H1 (cell line): ENCODE measurements around the gene F5. TPM values are rescaled to one million over a fixed set of nuclear protein-coding genes. Genes with fewer than 3 reads are reported as not detected.

ENCODE experiments used
- CTCF ChIA-PET: fragments of 300-600 bp; sonication (Branson Sonifier 250); formaldehyde crosslinking; loops from one replicate; lab custom pipeline; 2021; ENCODE audit not compliant: partially characterized antibody; lab: Charles Lee
- POLR2A ChIA-PET: fragments of 300-600 bp; sonication (Branson Sonifier 250); formaldehyde crosslinking; loops from one replicate; lab custom pipeline; 2021; ENCODE audit warnings: inconsistent platforms; ENCODE audit not compliant: partially characterized antibody; lab: Charles Lee
- DNase-seq, 2 experiments: peaks; one replicate each; pipeline versions ENCODE4 v3.0.0 to v3.0.0-alpha.2; 2010 to 2022; ENCODE audit warnings: low spot score in 2 of 2, low read depth in 1 of 2, mixed read lengths in 1 of 2
- FAIRE-seq: peaks from 2 replicates; lab custom pipeline; 2011; peaks lifted over from hg19 to GRCh38; lab: Jason Lieb, UNC
- H2AFZ ChIP-seq: 2 replicates; pipeline ENCODE4 v1.8.1; 2012; ENCODE audit warnings: low read length, inconsistent platforms
- H2AK5ac ChIP-seq: 2 replicates; pipeline ENCODE4 v1.6.1; 2013; ENCODE audit warnings: low read depth, low read length
- H2BK120ac ChIP-seq: replicated peaks from 2 replicates; pipeline ENCODE3; 2013; ENCODE audit warnings: low read depth, low read length, inconsistent platforms
- H2BK12ac ChIP-seq: 2 replicates; pipeline ENCODE4 v1.6.1; 2013; ENCODE audit warnings: low read depth, low read length
- H2BK15ac ChIP-seq: 2 replicates; pipeline ENCODE4 v1.6.1; 2013; ENCODE audit warnings: low read length
- H2BK20ac ChIP-seq: 2 replicates; pipeline ENCODE4 v1.6.1; 2013; ENCODE audit warnings: low read length
- H2BK5ac ChIP-seq: 2 replicates; pipeline ENCODE4 v1.6.1; 2013; ENCODE audit warnings: low read depth, low read length
- H3K14ac ChIP-seq: 2 replicates; pipeline ENCODE4 v1.6.1; 2013; ENCODE audit warnings: inconsistent platforms; ENCODE audit not compliant: insufficient read length
- H3K18ac ChIP-seq: 2 replicates; pipeline ENCODE4 v1.6.1; 2013; ENCODE audit warnings: low read length; ENCODE audit errors: extremely low read depth
- H3K23ac ChIP-seq: 2 replicates; pipeline ENCODE4 v1.6.1; 2013; ENCODE audit warnings: inconsistent platforms; ENCODE audit not compliant: insufficient read length
- H3K23me2 ChIP-seq: 2 replicates; pipeline ENCODE4 v1.6.1; 2013; ENCODE audit warnings: low read depth, low read length
- H3K27ac ChIP-seq: 2 replicates; pipeline ENCODE4 v1.6.1; 2011; ENCODE audit warnings: low read depth, low read length, inconsistent platforms
- H3K27me3 ChIP-seq, 4 experiments: replicated peaks in 1 of 4; 1 replicate in 1 of 4; 2 replicates in 3 of 4; pipeline versions ENCODE4 v1.6.1 to v1.8.1; 2011 to 2013; ENCODE audit warnings: low read length in 3 of 4, mild to moderate bottlenecking in 3 of 4, inconsistent platforms in 2 of 4, mixed read lengths in 2 of 4, moderate library complexity in 1 of 4; ENCODE audit not compliant: control insufficient read depth in 3 of 4, insufficient read depth in 3 of 4; ENCODE audit errors: extremely low read depth in 1 of 4
- H3K36me3 ChIP-seq, 4 experiments: 2 replicates each; pipeline versions ENCODE4 v1.6.1 to v1.8.1; 2011 to 2013; ENCODE audit warnings: mild to moderate bottlenecking in 4 of 4, low read length in 3 of 4, moderate library complexity in 2 of 4, control low read depth in 1 of 4, inconsistent platforms in 1 of 4; ENCODE audit not compliant: insufficient read depth in 4 of 4, control insufficient read depth in 2 of 4
- H3K4ac ChIP-seq: replicated peaks from 2 replicates; pipeline ENCODE3; 2013; ENCODE audit warnings: low read length, low read depth, mixed read lengths, inconsistent platforms; ENCODE audit not compliant: insufficient read length
- H3K4me1 ChIP-seq, 4 experiments: replicated peaks in 1 of 4; 1 replicate in 1 of 4; 2 replicates in 3 of 4; pipeline versions ENCODE4 v1.6.1 to v1.8.1; 2011 to 2013; ENCODE audit warnings: low read length in 3 of 4, inconsistent platforms in 2 of 4, mixed read lengths in 1 of 4; ENCODE audit not compliant: insufficient read depth in 4 of 4, control insufficient read depth in 3 of 4
- H3K4me2 ChIP-seq, 2 experiments: 2 replicates each; pipeline versions ENCODE4 v1.6.1 to v1.8.1; 2011 to 2013; ENCODE audit warnings: low read depth in 2 of 2, low read length in 2 of 2, control low read depth in 1 of 2, inconsistent platforms in 1 of 2, mild to moderate bottlenecking in 1 of 2; ENCODE audit not compliant: insufficient read depth in 1 of 2
- H3K4me3 ChIP-seq, 4 experiments: fragments of 200-600, 300-600 bp in 1 of 4; sonication (generic), shearing (Covaris generic), sonication (Bioruptor Twin) in 1 of 4; 2 replicates each; pipeline versions ENCODE4 v1.5.1 to v1.8.1; 2011 to 2016; ENCODE audit warnings: low read length in 4 of 4, low read depth in 3 of 4, control low read depth in 2 of 4, inconsistent platforms in 2 of 4, mild to moderate bottlenecking in 2 of 4, mixed read lengths in 1 of 4, moderate library complexity in 1 of 4; ENCODE audit not compliant: insufficient read depth in 2 of 4; ENCODE audit errors: extremely low read depth in 1 of 4
- H3K56ac ChIP-seq: replicated peaks from 2 replicates; pipeline ENCODE3; 2013; ENCODE audit warnings: low read depth, mild to moderate bottlenecking, mixed read lengths, low read length, inconsistent platforms; ENCODE audit not compliant: insufficient read length
- H3K79me1 ChIP-seq: 2 replicates; pipeline ENCODE4 v1.6.1; 2013; ENCODE audit warnings: low read depth, low read length, control low read depth
- H3K79me2 ChIP-seq, 2 experiments: 2 replicates each; pipeline versions ENCODE4 v1.6.1 to v1.8.1; 2012 to 2013; ENCODE audit warnings: low read length in 2 of 2, mild to moderate bottlenecking in 2 of 2, inconsistent platforms in 1 of 2; ENCODE audit not compliant: insufficient read depth in 2 of 2, control insufficient read depth in 1 of 2
- H3K9ac ChIP-seq, 4 experiments: replicated peaks in 1 of 4; 1 replicate in 1 of 4; 2 replicates in 3 of 4; pipeline versions ENCODE4 v1.6.1 to v1.8.1; 2011 to 2013; ENCODE audit warnings: low read depth in 3 of 4, low read length in 3 of 4, control low read depth in 2 of 4, mild to moderate bottlenecking in 2 of 4, moderate library complexity in 2 of 4, inconsistent platforms in 1 of 4; ENCODE audit errors: extremely low read depth in 1 of 4
- H3K9me3 ChIP-seq, 2 experiments: 2 replicates each; pipeline versions ENCODE4 v1.6.1 to v1.8.1; 2012 to 2013; ENCODE audit warnings: mild to moderate bottlenecking in 2 of 2, moderate library complexity in 2 of 2, control low read depth in 1 of 2, inconsistent platforms in 1 of 2, low read depth in 1 of 2, low read length in 1 of 2, mixed read lengths in 1 of 2; ENCODE audit not compliant: insufficient read depth in 2 of 2
- H4K20me1 ChIP-seq, 2 experiments: replicated peaks in 1 of 2; 2 replicates each; pipeline versions ENCODE3 to v1.8.1; 2011 to 2013; ENCODE audit warnings: inconsistent platforms in 2 of 2, low read length in 2 of 2, mild to moderate bottlenecking in 1 of 2; ENCODE audit not compliant: insufficient read depth in 2 of 2, control insufficient read depth in 1 of 2
- H4K5ac ChIP-seq: 2 replicates; pipeline ENCODE4 v1.6.1; 2013; ENCODE audit warnings: low read length, low read depth, mixed read lengths, inconsistent platforms; ENCODE audit not compliant: insufficient read length
- H4K8ac ChIP-seq: 2 replicates; pipeline ENCODE4 v1.8.0; 2013; ENCODE audit warnings: mild to moderate bottlenecking, moderate library complexity, low read length, inconsistent platforms; ENCODE audit not compliant: insufficient read depth; ENCODE audit errors: extremely low read depth
- H4K91ac ChIP-seq: replicated peaks from 2 replicates; pipeline ENCODE3; 2013; ENCODE audit warnings: low read length, mixed read lengths, inconsistent platforms; ENCODE audit not compliant: insufficient read length
- ATF3 ChIP-seq: IDR thresholded peaks from 2 replicates; pipeline ENCODE4 v1.6.1; 2011; ENCODE audit warnings: low read depth, mild to moderate bottlenecking, low read length; ENCODE audit not compliant: insufficient read depth
- CHD1 ChIP-seq: IDR thresholded peaks from 2 replicates; pipeline ENCODE4 v1.6.1; 2012; ENCODE audit warnings: low read depth, low read length, improper control_type of control experiment
- FOSL1 ChIP-seq: IDR thresholded peaks from 2 replicates; pipeline ENCODE4 v1.6.1; 2011; ENCODE audit warnings: mild to moderate bottlenecking, low read depth, low read length, moderate library complexity; ENCODE audit not compliant: insufficient read depth
- JUN ChIP-seq: IDR thresholded peaks from 2 replicates; pipeline ENCODE4 v1.6.1; 2011; ENCODE audit warnings: low read depth, mild to moderate bottlenecking, improper control_type of control experiment, low read length
- KDM5A ChIP-seq: fragments of 200-600 bp; IDR thresholded peaks from 2 replicates; pipeline ENCODE4 v1.7.1; 2012; ENCODE audit warnings: mild to moderate bottlenecking, low read length, inconsistent platforms, mixed read lengths
- NRF1 ChIP-seq: IDR thresholded peaks from 2 replicates; pipeline ENCODE4 v1.6.1; 2011; ENCODE audit warnings: mild to moderate bottlenecking, low read depth, low read length, improper control_type of control experiment
- RFX5 ChIP-seq: IDR thresholded peaks from 2 replicates; pipeline ENCODE4 v1.6.1; 2011; ENCODE audit warnings: low read depth, low read length, improper control_type of control experiment, borderline replicate concordance
- RXRA ChIP-seq: IDR thresholded peaks from 2 replicates; pipeline ENCODE4 v1.6.1; 2011; ENCODE audit warnings: low read depth, mild to moderate bottlenecking, low read length, moderate library complexity; ENCODE audit not compliant: insufficient read depth
- TCF12 ChIP-seq: IDR thresholded peaks from 2 replicates; pipeline ENCODE4 v1.6.1; 2011; ENCODE audit warnings: low read depth, mild to moderate bottlenecking, low read length
- YY1 ChIP-seq: IDR thresholded peaks from 2 replicates; pipeline ENCODE4 v1.6.1; 2011; ENCODE audit warnings: low read depth, mild to moderate bottlenecking, low read length
- polyA plus RNA-seq, 7 experiments: library from polyadenylated mRNA; depleted of rRNA in 3 of 7; stranded (reverse) in 5 of 7; unstranded in 2 of 7; fragments of >200 nt in 5 of 7; fragments of 200-250 nt in 2 of 7; gene quantifications; 1 replicate in 5 of 7; 2 replicates in 1 of 7; 4 replicates in 1 of 7; pipeline versions ENCODE4 v1.2.1 to v1.2.3, GENCODE V29; 2011 to 2013; ENCODE audit warnings: missing spikeins in 2 of 7, mixed read lengths in 2 of 7
- total RNA-seq: library from RNA; stranded (reverse); fragmentation: NEBNext Ultra II Directional; extraction: Animal tissue kit (Norgen Biotek cat#: 25700); gene quantifications from 2 replicates; pipeline ENCODE4 v1.2.1, GENCODE V29; 2021

The F5 gene
- total and polyA plus RNA-seq, 2 of the 8 experiments (the other 6 are each of a cell fraction or from before 2014, with no cell fraction given): 0.04 to 0.06 TPM

- no peak overlapping the region for H3K9ac ChIP-seq
- no peak overlapping the region for H3K27ac ChIP-seq
- TF ChIP-seq JUN (no peak), KDM5A (no peak), NRF1 (no peak), TCF12 (no peak), CHD1 (no peak), RFX5 (no peak), YY1 (no peak), FOSL1 (no peak), RXRA (no peak), ATF3 (no peak)
- no peaks in the 10 kb centered on the region for H3K23me2 ChIP-seq
- H2BK5ac ChIP-seq: no peak overlapping the region
- H3K4ac ChIP-seq: no peak overlapping the region
- H3K4me1 ChIP-seq: no peaks in the 10 kb centered on the region
- H3K79me1 ChIP-seq: no peaks in the 10 kb centered on the region
- DNase-seq (no peak), FAIRE-seq (no peak)
- no peak overlapping the region for H2AFZ ChIP-seq
- no peaks in the 10 kb centered on the region for H3K9me3 ChIP-seq
- no peak overlapping the region for H2BK15ac ChIP-seq
- ChIA-PET POLR2A (interaction anchor here (0.9 kb wide), 1 partner anchor 14 kb away, joined by 3 read pairs; the partner anchor contains the start of gene SLC19A2), CTCF (no interaction called here)
- H4K8ac ChIP-seq: no peak overlapping the region
- no peak overlapping the region for H3K23ac ChIP-seq
- no peak overlapping the region for H3K4me2 ChIP-seq
- no peaks in the 10 kb centered on the region for H4K20me1 ChIP-seq
- H4K91ac ChIP-seq: no peak overlapping the region
- no peak overlapping the region for H2BK12ac ChIP-seq
- H2AK5ac ChIP-seq: no peak overlapping the region
- H3K27me3 ChIP-seq: no peaks in the 10 kb centered on the region
- no peak overlapping the region for H3K56ac ChIP-seq
- no peak overlapping the region for H4K5ac ChIP-seq
- no peak overlapping the region for H3K4me3 ChIP-seq
- H3K14ac ChIP-seq: no peak overlapping the region
- no peaks in the 10 kb centered on the region for H3K79me2 ChIP-seq
- H2BK20ac ChIP-seq: no peak overlapping the region
- no peak overlapping the region for H3K18ac ChIP-seq
- H2BK120ac ChIP-seq: no peak overlapping the region
- no peaks in the 10 kb centered on the region for H3K36me3 ChIP-seq
Measured at GRCh38 chr1:169499807-169500206, 86.5 kb downstream of the F5 start.
